H9 (cell line): ENCODE results near the gene GRB7. TPM values are rescaled to one million over a fixed set of nuclear protein-coding genes. Genes with fewer than 3 reads are reported as not detected.

Experiments
- DNase-seq: peaks from one replicate; pipeline ENCODE4 v3.0.0-alpha.2; 2017
- H2AFZ ChIP-seq: one replicate; pipeline ENCODE4 v1.6.1; 2013; ENCODE audit warnings: mild to moderate bottlenecking, low read length, control low read depth, moderate library complexity
- H2AK5ac ChIP-seq: 2 replicates; pipeline ENCODE4 v1.6.1; 2013; ENCODE audit warnings: low read length, control low read depth, mixed read lengths; ENCODE audit not compliant: insufficient read length
- H2BK120ac ChIP-seq: one replicate; pipeline ENCODE4 v1.6.1; 2013; ENCODE audit warnings: low read depth, mild to moderate bottlenecking, low read length, control low read depth, inconsistent platforms; ENCODE audit not compliant: poor library complexity, severe bottlenecking
- H2BK12ac ChIP-seq: 2 replicates; pipeline ENCODE4 v1.6.1; 2013; ENCODE audit warnings: low read length, control low read depth, mixed read lengths, low read depth; ENCODE audit not compliant: insufficient read length
- H2BK15ac ChIP-seq: 2 replicates; pipeline ENCODE4 v1.6.1; 2013; ENCODE audit warnings: low read depth, low read length, control low read depth
- H2BK20ac ChIP-seq: one replicate; pipeline ENCODE4 v1.6.1; 2013; ENCODE audit warnings: low read depth, mild to moderate bottlenecking, low read length, control low read depth, inconsistent platforms; ENCODE audit not compliant: poor library complexity, severe bottlenecking
- H2BK5ac ChIP-seq: 2 replicates; pipeline ENCODE4 v1.6.1; 2013; ENCODE audit warnings: low read length, control low read depth, mixed read lengths; ENCODE audit not compliant: insufficient read length
- H3K14ac ChIP-seq: 2 replicates; pipeline ENCODE4 v1.6.1; 2013; ENCODE audit warnings: low read length, control low read depth; ENCODE audit not compliant: insufficient read depth
- H3K18ac ChIP-seq: 2 replicates; pipeline ENCODE4 v1.6.1; 2013; ENCODE audit warnings: low read depth, mild to moderate bottlenecking, mixed read lengths, low read length, control low read depth; ENCODE audit not compliant: insufficient read length
- H3K23ac ChIP-seq: 2 replicates; pipeline ENCODE4 v1.6.1; 2013; ENCODE audit warnings: low read length, control low read depth, mixed read lengths, low read depth; ENCODE audit not compliant: insufficient read length
- H3K23me2 ChIP-seq: 2 replicates; pipeline ENCODE4 v1.6.1; 2013; ENCODE audit warnings: low read depth, mild to moderate bottlenecking, mixed read lengths, low read length, control low read depth; ENCODE audit not compliant: insufficient read length, poor library complexity, severe bottlenecking
- H3K27ac ChIP-seq: 2 replicates; pipeline ENCODE4 v1.5.1; 2013; ENCODE audit warnings: low read length, control low read depth, mixed read lengths, low read depth; ENCODE audit not compliant: insufficient read length
- H3K27me3 ChIP-seq: 2 replicates; pipeline ENCODE4 v1.6.1; 2013; ENCODE audit warnings: low read length, control low read depth, inconsistent platforms; ENCODE audit not compliant: insufficient read depth
- H3K4ac ChIP-seq: 2 replicates; pipeline ENCODE4 v1.6.1; 2013; ENCODE audit warnings: low read depth, mild to moderate bottlenecking, control low read depth, inconsistent platforms, low read length, moderate library complexity
- H3K4me1 ChIP-seq: 2 replicates; pipeline ENCODE4 v1.6.1; 2013; ENCODE audit warnings: low read length, control low read depth, inconsistent platforms; ENCODE audit not compliant: insufficient read depth
- H3K4me2 ChIP-seq: 2 replicates; pipeline ENCODE4 v1.6.1; 2013; ENCODE audit warnings: low read length, control low read depth, mixed read lengths; ENCODE audit not compliant: insufficient read length, insufficient read depth
- H3K56ac ChIP-seq: 2 replicates; pipeline ENCODE4 v1.6.1; 2013; ENCODE audit warnings: low read depth, mild to moderate bottlenecking, mixed read lengths, low read length, control low read depth; ENCODE audit not compliant: insufficient read length
- H3K79me1 ChIP-seq: 2 replicates; pipeline ENCODE4 v1.6.1; 2013; ENCODE audit warnings: low read depth, mild to moderate bottlenecking, moderate library complexity, low read length, control low read depth, inconsistent platforms; ENCODE audit not compliant: insufficient read depth, poor library complexity, severe bottlenecking
- H3K79me2 ChIP-seq: 2 replicates; pipeline ENCODE4 v1.6.1; 2013; ENCODE audit warnings: low read length, control low read depth, inconsistent platforms; ENCODE audit not compliant: insufficient read depth
- H3K9ac ChIP-seq: 2 replicates; pipeline ENCODE4 v1.6.1; 2013; ENCODE audit warnings: low read length, control low read depth, mixed read lengths; ENCODE audit not compliant: insufficient read length; ENCODE audit errors: extremely low read depth
- H3K9me3 ChIP-seq: one replicate; pipeline ENCODE4 v1.6.1; 2013; ENCODE audit warnings: low read depth, low read length, inconsistent platforms; ENCODE audit not compliant: control insufficient read depth
- H3T11ph ChIP-seq: one replicate; pipeline ENCODE4 v1.6.1; 2013; ENCODE audit warnings: mild to moderate bottlenecking, low read length, control low read depth, inconsistent platforms
- H4K20me1 ChIP-seq: one replicate; pipeline ENCODE4 v1.6.1; 2013; ENCODE audit not compliant: control insufficient read depth, insufficient read length, insufficient read depth
- H4K5ac ChIP-seq: 2 replicates; pipeline ENCODE4 v1.6.1; 2013; ENCODE audit warnings: low read depth, mild to moderate bottlenecking, mixed read lengths, low read length, control low read depth; ENCODE audit not compliant: insufficient read length
- H4K8ac ChIP-seq: replicated peaks from 2 replicates; pipeline ENCODE4 v1.6.1; 2013; ENCODE audit warnings: low read length, control low read depth, mixed read lengths, low read depth; ENCODE audit not compliant: insufficient read length
- H4K91ac ChIP-seq: 2 replicates; pipeline ENCODE4 v1.6.1; 2013; ENCODE audit warnings: low read depth, mild to moderate bottlenecking, moderate library complexity, mixed read lengths, low read length, control low read depth; ENCODE audit not compliant: insufficient read length
- H3K27ac Mint-ChIP-seq, 3 experiments: 2 replicates in 2 of 3; 3 replicates in 1 of 3; pipeline ENCODE4 v1.8.0; 2020 to 2021; ENCODE audit warnings: mixed read lengths in 3 of 3, mild to moderate bottlenecking in 1 of 3, moderate library complexity in 1 of 3
- H3K27me3 Mint-ChIP-seq: 2 replicates; pipeline ENCODE4 v1.8.0; 2021; ENCODE audit warnings: low read depth, mild to moderate bottlenecking, moderate library complexity, mixed read lengths
- H3K36me3 Mint-ChIP-seq, 3 experiments: 2 replicates in 2 of 3; 3 replicates in 1 of 3; pipeline ENCODE4 v1.8.0; 2020 to 2021; ENCODE audit warnings: low read depth in 3 of 3, mixed read lengths in 3 of 3; ENCODE audit not compliant: insufficient read depth in 1 of 3
- H3K4me1 Mint-ChIP-seq, 2 experiments: 2 replicates each; pipeline ENCODE4 v1.8.0; 2020; ENCODE audit warnings: mixed read lengths in 2 of 2
- H3K4me3 Mint-ChIP-seq, 2 experiments: 2 replicates in 1 of 2; 3 replicates in 1 of 2; pipeline ENCODE4 v1.8.0; 2020 to 2021; ENCODE audit warnings: mild to moderate bottlenecking in 2 of 2, mixed read lengths in 2 of 2, moderate library complexity in 1 of 2
- H3K9me3 Mint-ChIP-seq, 2 experiments: 2 replicates in 1 of 2; 3 replicates in 1 of 2; pipeline ENCODE4 v1.8.0; 2020; ENCODE audit warnings: mild to moderate bottlenecking in 2 of 2, mixed read lengths in 2 of 2, moderate library complexity in 1 of 2
- WGBS: extraction: QIAGEN DNeasy Blood & Tissue Kit; methylation state at CpG from one replicate; pipeline ENCODE4 v1.1.7; 2013; ENCODE audit warnings: missing lambda C conversion rate, low lambda C conversion rate, mixed read lengths; ENCODE audit not compliant: insufficient read length; ENCODE audit errors: extremely low coverage; 5-methylcytosine and 5-hydroxymethylcytosine counted together
- total RNA-seq: library from RNA; stranded (reverse); gene quantifications from 2 replicates; pipeline ENCODE4 v1.2.1, GENCODE V29; 2021
- TF ChIP-seq, protein P1 (sequence below): fragments of 200-600 bp; sonication (generic); conservative IDR thresholded peaks from 3 replicates; pipeline ENCODE4 v1.8.0; 2021; ENCODE audit warnings: antibody characterized with exemption, mild to moderate bottlenecking

Gene GRB7
- total RNA-seq, 1 experiment from 2014 or later: 55.0 TPM

DNA sequence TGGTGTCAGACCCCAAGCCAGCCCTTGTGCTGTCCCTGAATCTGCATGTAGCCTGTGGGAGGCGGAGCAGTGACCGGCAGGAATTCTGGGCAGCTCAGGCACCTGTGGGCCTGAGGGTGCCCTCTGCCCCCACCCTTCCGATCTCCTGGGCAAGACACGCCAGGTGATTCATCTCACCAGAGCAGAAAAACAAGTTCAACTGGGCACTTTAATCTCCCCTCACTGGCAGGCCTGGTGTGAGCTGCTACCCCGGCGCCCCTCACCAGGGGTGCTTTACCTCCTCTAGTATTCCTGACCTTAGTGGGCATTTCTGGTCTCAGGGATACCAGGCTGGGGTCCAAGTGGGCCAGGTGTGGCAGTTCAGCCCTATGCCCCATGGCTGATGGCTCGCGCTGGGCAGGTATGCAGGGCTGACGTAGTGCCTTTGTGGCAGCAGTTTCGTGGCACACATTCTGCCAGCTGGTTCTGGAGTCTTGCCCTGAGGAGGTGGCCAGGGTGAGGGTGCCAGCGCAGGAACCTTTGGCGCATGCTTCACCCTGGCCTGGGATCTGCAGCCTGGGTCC lies 31.9 kb upstream of the GRB7 start:
- H3K4me1 Mint-ChIP-seq: peaks cover 45 to 52% of the 10 kb centered on the region in 2 experiments
- H4K5ac ChIP-seq: no peak overlapping the region
- H3T11ph ChIP-seq: no peak overlapping the region
- H3K79me2 ChIP-seq: peaks cover 50% of the 10 kb centered on the region
- peak overlapping the region; percentile 77 to 82 (median 77); a peak in 5 of 7 replicates for H3K27ac Mint-ChIP-seq
- H3K4ac ChIP-seq: no peak overlapping the region
- no peak overlapping the region for H3K9ac ChIP-seq
- no peak overlapping the region for H2BK12ac ChIP-seq
- H3K9me3 ChIP-seq: no peaks in the 10 kb centered on the region
- no peak overlapping the region for H2BK5ac ChIP-seq
- peaks cover 7% of the 10 kb centered on the region for H3K23me2 ChIP-seq
- no peak overlapping the region for H4K8ac ChIP-seq
- H3K27me3 ChIP-seq: no peaks in the 10 kb centered on the region
- no peak overlapping the region for H2BK15ac ChIP-seq
- H4K91ac ChIP-seq: no peak overlapping the region
- no peak overlapping the region for H3K23ac ChIP-seq
- peak overlapping the region; percentile 10; the same call in 1 of the 2 replicates for H3K14ac ChIP-seq
- peak; percentile 52 for DNase-seq
- H3K36me3 Mint-ChIP-seq: peaks cover 51 to 74% (median 59%) of the 10 kb centered on the region in 3 experiments
- TF ChIP-seq, protein P1, sequence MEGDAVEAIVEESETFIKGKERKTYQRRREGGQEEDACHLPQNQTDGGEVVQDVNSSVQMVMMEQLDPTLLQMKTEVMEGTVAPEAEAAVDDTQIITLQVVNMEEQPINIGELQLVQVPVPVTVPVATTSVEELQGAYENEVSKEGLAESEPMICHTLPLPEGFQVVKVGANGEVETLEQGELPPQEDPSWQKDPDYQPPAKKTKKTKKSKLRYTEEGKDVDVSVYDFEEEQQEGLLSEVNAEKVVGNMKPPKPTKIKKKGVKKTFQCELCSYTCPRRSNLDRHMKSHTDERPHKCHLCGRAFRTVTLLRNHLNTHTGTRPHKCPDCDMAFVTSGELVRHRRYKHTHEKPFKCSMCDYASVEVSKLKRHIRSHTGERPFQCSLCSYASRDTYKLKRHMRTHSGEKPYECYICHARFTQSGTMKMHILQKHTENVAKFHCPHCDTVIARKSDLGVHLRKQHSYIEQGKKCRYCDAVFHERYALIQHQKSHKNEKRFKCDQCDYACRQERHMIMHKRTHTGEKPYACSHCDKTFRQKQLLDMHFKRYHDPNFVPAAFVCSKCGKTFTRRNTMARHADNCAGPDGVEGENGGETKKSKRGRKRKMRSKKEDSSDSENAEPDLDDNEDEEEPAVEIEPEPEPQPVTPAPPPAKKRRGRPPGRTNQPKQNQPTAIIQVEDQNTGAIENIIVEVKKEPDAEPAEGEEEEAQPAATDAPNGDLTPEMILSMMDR: no peak
- no peak overlapping the region for H2BK120ac ChIP-seq
- no peak overlapping the region for H2AK5ac ChIP-seq
- WGBS: no CpG with 5 or more reads among the region's 12 CpGs
- H2BK20ac ChIP-seq: no peak overlapping the region
- H3K56ac ChIP-seq: no peak overlapping the region
- no peak overlapping the region for H3K27ac ChIP-seq
- no peak overlapping the region for H3K4me2 ChIP-seq
- no peak overlapping the region for H3K18ac ChIP-seq
- no peaks in the 10 kb centered on the region for H3K9me3 Mint-ChIP-seq
- H4K20me1 ChIP-seq: no peaks in the 10 kb centered on the region
- H3K4me3 Mint-ChIP-seq: no peak overlapping the region
- H3K27me3 Mint-ChIP-seq: no peaks in the 10 kb centered on the region; the same call in 1 of the 2 replicates
- peaks cover 16% of the 10 kb centered on the region for H3K4me1 ChIP-seq
- H3K79me1 ChIP-seq: no peaks in the 10 kb centered on the region
- no peak overlapping the region for H2AFZ ChIP-seq
